ENCODE results near the gene AHNAK2. TPM values are rescaled to one million over a fixed set of nuclear protein-coding genes. Genes with fewer than 3 reads are reported as not detected.

AHNAK2 gene
- total and polyA plus RNA-seq, 2 of the 13 experiments (the other 11 are each of a cell fraction or from before 2014, with no cell fraction given), result 0.11 to 0.18 TPM

- Histone ChIP-seq H3K27me3 (ENCODE audit: control insufficient read depth in 1 of 2, insufficient read depth in 2 of 2, low read length in 2 of 2) (peaks cover 17 to 90% of the 10 kb centered on the region in 2 experiments), H2AFZ (ENCODE audit: low read length) (no peak overlapping the region), H3K36me3 (replicated peaks in 1 of 2; ENCODE audit: control insufficient read depth in 1 of 2, insufficient read depth in 2 of 2, low read length in 2 of 2) (no peaks in the 10 kb centered on the region), H3K9me3 (ENCODE audit: low read length) (no peaks in the 10 kb centered on the region), H4K20me1 (ENCODE audit: insufficient read depth, low read length) (no peaks in the 10 kb centered on the region), H3K4me1 (ENCODE audit: insufficient read depth, low read length) (peaks cover 24% of the 10 kb centered on the region; the same call in 1 of the 2 replicates), H3K79me2 (ENCODE audit: insufficient read depth, low read length) (no peaks in the 10 kb centered on the region), H3K4me3 (replicated peaks in 1 of 3; ENCODE audit: insufficient read depth in 1 of 3, low read depth in 2 of 3, low read length in 3 of 3) (no peak overlapping the region), H3K4me2 (ENCODE audit: low read depth, low read length) (no peak overlapping the region; the same call in 1 of the 2 replicates), H3K9ac (ENCODE audit: insufficient read depth, low read depth, low read length) (no peak overlapping the region), H3K27ac (ENCODE audit: extremely low read length, insufficient read depth, low read length) (no peak overlapping the region)
- ChIA-PET POLR2A (no interaction called here), CTCF (ENCODE audit: low intra/inter-chr PET ratio, low total read pairs) (interaction anchor here (1.0 kb wide), 1 partner anchor 72 kb away, joined by 3 read pairs; no protein-coding TSS in a partner anchor)
- peak; percentile 32 for ATAC-seq
- BruUV-seq (replicated peaks), result no TSS peak
- DNase-seq (ENCODE audit: low spot score), result no peak
- intact Hi-C loops (cut with micrococcal nuclease; ENCODE audit: unreplicated experiment), result no loop called here
- 20% methylated on average over 1 of the region's 21 CpGs for WGBS (ENCODE audit: low lambda C conversion rate)
- FAIRE-seq, result no peak
- in situ Hi-C loops (cut with HindIII; ENCODE audit: extremely low pct_ligation_motif_present, low pct_unique_long_range_greater_than_20kb), result no loop called here
- TF ChIP-seq CEBPZ (IDR thresholded peaks at IDR 0.05; ENCODE audit: low read length), result no peak
- peak; percentile 49 for TF ChIP-seq STAG1 (CRISPR knock-in tag; IDR thresholded peaks at IDR 0.05)
- no peak for TF ChIP-seq HNF1A (IDR thresholded peaks at IDR 0.05; ENCODE audit: low read depth)
- no peak for TF ChIP-seq HNF1A (CRISPR knock-in tag; IDR thresholded peaks at IDR 0.05; ENCODE audit: borderline replicate concordance)
- TF ChIP-seq CTCF (CRISPR knock-in tag; IDR thresholded peaks at IDR 0.05), result peak; percentile 62
- peak; percentile 54; the same call in 1 of the 2 replicates for TF ChIP-seq EZH2 (conservative IDR thresholded peaks at IDR 0.05; ENCODE audit: low read depth, low read length)
Measured at GRCh38 chr14:104968541-104969401, 9.4 kb downstream of the AHNAK2 start.
